HAP-1 (cell line): Measurements from ENCODE around the gene MAEA.

Experiments used
- DNase-seq, 2 experiments: peaks; one replicate each; pipeline ENCODE4 v3.0.0-alpha.2; 2016 to 2020; ENCODE audit warnings: low spot score in 2 of 2
- H3K27me3 ChIP-seq: fragments of 250-450 bp; sonication (Bioruptor Pico); 2 replicates; pipeline ENCODE4 v1.5.1; 2020; ENCODE audit warnings: low read depth, mild to moderate bottlenecking, moderate library complexity
- H3K36me3 ChIP-seq: fragments of 250-450 bp; sonication (Bioruptor Pico); replicated peaks from 2 replicates; pipeline ENCODE4 v1.5.1; 2020; ENCODE audit warnings: mild to moderate bottlenecking
- H3K4me1 ChIP-seq: fragments of 250-450 bp; sonication (Bioruptor Pico); 2 replicates; pipeline ENCODE4 v1.5.1; 2020; ENCODE audit warnings: mild to moderate bottlenecking
- H3K4me3 ChIP-seq: fragments of 250-450 bp; sonication (Bioruptor Pico); 2 replicates; pipeline ENCODE4 v1.5.1; 2020; ENCODE audit warnings: mild to moderate bottlenecking, moderate library complexity
- H3K9me3 ChIP-seq: fragments of 250-450 bp; sonication (Bioruptor Pico); 2 replicates; pipeline ENCODE4 v1.5.1; 2020; ENCODE audit warnings: mild to moderate bottlenecking, moderate library complexity
- in situ Hi-C: fragments of 300-500 bp; cut with MboI; formaldehyde crosslinking; loops from 3 replicates; pipeline ENCODE4 v1.14.3; 2020; ENCODE audit warnings: low sequenced_read_pairs, inconsistent platforms, mixed read lengths

Gene MAEA

DNA sequence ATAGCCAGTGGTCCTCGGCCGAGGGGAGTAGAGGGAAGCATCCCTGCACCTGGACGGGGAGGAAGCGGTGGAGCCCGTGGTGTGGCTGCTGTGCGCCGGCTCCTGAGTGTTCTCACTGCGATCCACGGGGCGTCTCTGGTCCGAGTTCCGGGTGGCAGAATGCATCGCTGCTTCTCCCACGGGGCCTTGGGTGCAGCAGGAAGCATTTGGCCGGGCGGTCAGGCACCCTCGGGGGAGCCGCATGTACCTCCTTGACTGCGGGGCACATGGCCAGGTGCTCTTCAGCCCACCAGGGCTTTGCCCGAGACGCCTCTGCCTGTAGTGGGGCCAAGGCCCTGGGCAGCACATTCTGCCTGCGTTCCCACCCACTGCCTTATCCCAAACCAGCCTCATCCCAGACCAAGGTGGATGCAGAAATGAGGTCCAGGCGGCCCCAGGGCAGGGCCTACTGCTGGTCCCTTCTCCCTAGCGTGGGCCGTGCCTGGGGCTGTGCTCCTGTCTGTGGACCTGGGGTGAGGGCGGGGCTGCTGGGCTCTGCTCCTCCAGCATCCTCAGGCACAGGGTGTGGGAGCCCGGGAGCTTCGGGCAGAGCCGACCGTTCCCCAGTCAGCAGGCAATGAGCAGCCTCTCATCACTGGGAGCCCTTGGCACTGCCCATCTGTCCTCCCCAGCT, 89.0 kb downstream of the MAEA start:
- Histone ChIP-seq H3K36me3 (no peaks in the 10 kb centered on the region), H3K4me1 (no peaks in the 10 kb centered on the region), H3K4me3 (no peak overlapping the region), H3K9me3 (no peaks in the 10 kb centered on the region), H3K27me3 (no peaks in the 10 kb centered on the region)
- in situ Hi-C loops, result no loop called here
- no peak for DNase-seq

GRCh38 chr4:1379351-1379781, 89.7 kb downstream of the MAEA start:
- in situ Hi-C loops, result no loop called here
- Histone ChIP-seq H3K36me3 (no peaks in the 10 kb centered on the region), H3K4me1 (no peaks in the 10 kb centered on the region), H3K27me3 (no peaks in the 10 kb centered on the region), H3K9me3 (no peaks in the 10 kb centered on the region), H3K4me3 (no peak overlapping the region)
- no peak for DNase-seq

- no peaks in the 10 kb centered on the region for H3K9me3 ChIP-seq
- H3K36me3 ChIP-seq, result no peaks in the 10 kb centered on the region
- H3K27me3 ChIP-seq, result no peaks in the 10 kb centered on the region
- H3K4me3 ChIP-seq, result no peak overlapping the region
- in situ Hi-C loops, result no loop called here
- no peak for DNase-seq
- no peaks in the 10 kb centered on the region for H3K4me1 ChIP-seq
These were observed 90.2 kb downstream of the MAEA start for GRCh38 chr4:1379801-1380331.

- H3K4me3 ChIP-seq, result no peak overlapping the region
- no peaks in the 10 kb centered on the region for H3K4me1 ChIP-seq
- in situ Hi-C loops, result no loop called here
- no peaks in the 10 kb centered on the region for H3K27me3 ChIP-seq
- no peaks in the 10 kb centered on the region for H3K36me3 ChIP-seq
- no peak for DNase-seq
- no peaks in the 10 kb centered on the region for H3K9me3 ChIP-seq
These were observed 90.9 kb downstream of the MAEA start for GRCh38 chr4:1380368-1381151.

DNA sequence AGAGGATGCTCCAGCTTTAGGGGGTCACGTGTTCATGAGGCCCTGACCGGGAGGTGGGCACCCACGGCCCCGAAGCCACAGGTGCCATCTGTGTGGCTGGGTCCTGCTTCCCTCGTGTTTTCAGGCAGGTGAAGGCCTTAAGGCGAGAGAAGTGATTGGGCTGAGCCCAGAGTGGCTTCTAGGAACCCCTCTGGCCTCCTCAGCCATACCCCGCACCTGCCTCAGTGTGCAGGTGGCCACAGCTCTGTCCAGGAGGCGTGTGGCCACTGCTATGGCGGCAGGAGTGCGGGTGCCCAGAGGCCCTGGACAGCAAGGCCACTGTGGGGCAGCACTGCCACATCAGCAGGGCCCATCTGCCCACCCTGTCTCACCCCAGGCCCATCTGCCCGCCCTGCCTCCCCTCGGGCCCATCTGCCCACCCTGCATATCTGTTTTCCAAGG, 91.5 kb downstream of the MAEA start:
- DNase-seq, result no peak
- no peaks in the 10 kb centered on the region for H3K27me3 ChIP-seq
- in situ Hi-C loops, result no loop called here

DNA sequence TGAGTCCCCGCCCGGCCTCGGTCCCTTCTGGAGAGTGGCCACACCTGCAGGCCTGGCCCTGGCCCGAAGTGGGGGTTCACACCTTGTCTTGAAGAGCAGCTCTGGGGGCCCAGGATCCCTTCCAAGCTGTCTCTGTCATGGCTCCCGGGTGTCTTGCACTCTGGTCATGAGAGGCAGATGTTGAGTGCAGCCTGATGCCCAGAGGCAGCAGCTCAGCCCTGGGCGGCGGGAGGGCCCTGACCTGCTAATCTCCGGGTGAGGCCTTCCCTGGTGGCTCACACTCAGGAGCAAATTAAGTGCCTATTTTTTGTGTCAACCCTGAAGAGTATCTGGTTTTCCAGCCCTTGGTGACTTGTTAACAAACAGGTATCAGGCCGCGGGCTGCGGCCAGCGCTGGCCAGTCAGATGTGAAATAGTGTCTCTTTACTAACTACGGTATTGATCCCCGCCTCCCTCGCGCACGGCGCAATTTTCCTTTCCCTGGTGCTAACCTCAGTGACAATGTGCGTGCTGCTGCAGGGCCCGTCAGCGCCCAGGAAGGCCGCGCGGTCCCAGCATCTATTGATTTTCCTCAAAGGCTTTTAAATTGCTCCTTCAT, 92.4 kb downstream of the MAEA start:
- in situ Hi-C loops, result no loop called here
- no peaks in the 10 kb centered on the region for H3K27me3 ChIP-seq

More for the DNA sequence above, 91.5 kb downstream of the MAEA start:
- Histone ChIP-seq H3K4me1 (no peaks in the 10 kb centered on the region), H3K9me3 (no peaks in the 10 kb centered on the region), H3K36me3 (no peaks in the 10 kb centered on the region; the same call in 1 of the 2 replicates), H3K4me3 (no peak overlapping the region)

GRCh38 chr4:1382776-1383727, 93.4 kb downstream of the MAEA start:
- H3K4me1 ChIP-seq, result no peaks in the 10 kb centered on the region
- no peak overlapping the region for H3K4me3 ChIP-seq
- no peaks in the 10 kb centered on the region for H3K27me3 ChIP-seq
- no peaks in the 10 kb centered on the region for H3K9me3 ChIP-seq
- no peaks in the 10 kb centered on the region; the same call in 1 of the 2 replicates for H3K36me3 ChIP-seq
- no peak for DNase-seq
- in situ Hi-C loops, result no loop called here

More for the DNA sequence above, 92.4 kb downstream of the MAEA start:
- no peaks in the 10 kb centered on the region; the same call in 1 of the 2 replicates for H3K36me3 ChIP-seq
- H3K9me3 ChIP-seq, result no peaks in the 10 kb centered on the region
- no peak for DNase-seq
- no peaks in the 10 kb centered on the region for H3K4me1 ChIP-seq
- H3K4me3 ChIP-seq, result no peak overlapping the region

GRCh38 chr4:1383728-1384591, 94.3 kb downstream of the MAEA start:
- in situ Hi-C loops, result no loop called here

GRCh38 chr4:1384675-1385372, 95.1 kb downstream of the MAEA start:
- Histone ChIP-seq H3K4me1 (no peaks in the 10 kb centered on the region), H3K27me3 (no peaks in the 10 kb centered on the region), H3K36me3 (no peaks in the 10 kb centered on the region; the same call in 1 of the 2 replicates), H3K9me3 (no peaks in the 10 kb centered on the region), H3K4me3 (no peak overlapping the region)
- in situ Hi-C loops, result no loop called here
- no peak for DNase-seq

More at GRCh38 chr4:1383728-1384591, 94.3 kb downstream of the MAEA start:
- Histone ChIP-seq H3K4me3 (no peak overlapping the region), H3K9me3 (no peaks in the 10 kb centered on the region), H3K27me3 (no peaks in the 10 kb centered on the region), H3K4me1 (no peaks in the 10 kb centered on the region), H3K36me3 (no peaks in the 10 kb centered on the region; the same call in 1 of the 2 replicates)
- DNase-seq, result no peak

- H3K27me3 ChIP-seq, result no peaks in the 10 kb centered on the region
- in situ Hi-C loops, result no loop called here
- no peak for DNase-seq
- H3K4me3 ChIP-seq, result no peak overlapping the region
- H3K36me3 ChIP-seq, result no peaks in the 10 kb centered on the region; the same call in 1 of the 2 replicates
- no peaks in the 10 kb centered on the region for H3K9me3 ChIP-seq
- no peaks in the 10 kb centered on the region for H3K4me1 ChIP-seq
These were observed 96.0 kb downstream of the MAEA start for GRCh38 chr4:1385373-1386340.
